Right renal cortex interstitium (tissue), 3 donors: Measurements from ENCODE around the gene UPK1A. TPM values are rescaled to one million over a fixed set of nuclear protein-coding genes. Genes with fewer than 3 reads are reported as not detected.
A peak's percentile ranks its signal among the peaks of the same experiment; 100 is the strongest.
"Not testable (repeated sequence)": the region's sequence is repeated elsewhere in the genome, so short reads cannot be mapped to it uniquely, and the experiment has no call there.

ENCODE experiments used
- DNase-seq, 3 donors: peaks; one replicate each; pipeline ENCODE4 v3.0.0-alpha.2; 2013; ENCODE audit warnings: low read depth in 3 of 3, low spot score in 2 of 3
- polyA plus RNA-seq, 3 donors: library from polyadenylated mRNA; unstranded; fragments of 120-200 nt; gene quantifications; one replicate each; pipeline ENCODE4 v1.2.1, GENCODE V29; 2013; ENCODE audit not compliant: insufficient read length in 3 of 3

UPK1A gene
- polyA plus RNA-seq, 3 donors, result 0.12 to 18.6 (median 13.4) TPM

GRCh38 chr19:35644206-35644986, 21.9 kb upstream of the UPK1A start:
- peak in 2 of 3 donors; percentile 40 to 66 for DNase-seq

GRCh38 chr19:35644987-35645679, 21.2 kb upstream of the UPK1A start:
- peak in 1 of 3 donors; percentile 14 for DNase-seq

- DNase-seq, result no peak
Observed at GRCh38 chr19:35645680-35646511, 20.4 kb upstream of the UPK1A start.

- peak; percentile 84 to 95 (median 85) for DNase-seq
Observed at GRCh38 chr19:35648017-35648961, 18.0 kb upstream of the UPK1A start, which contains the start of gene COX6B1. Gene COX6B1 (plus strand): TSS chr19:35648323. CDS start chr19:35651244, 2,921 bp downstream.

- DNase-seq, result no peak
Observed at GRCh38 chr19:35650581-35650980, 15.7 kb upstream of the UPK1A start.

- not testable (repeated sequence) for DNase-seq
Observed at GRCh38 chr19:35654828-35655227, 11.5 kb upstream of the UPK1A start.

GRCh38 chr19:35655600-35655999, 10.7 kb upstream of the UPK1A start:
- DNase-seq, result no peak

- no peak for DNase-seq
Observed at GRCh38 chr19:35656700-35657099, 9.6 kb upstream of the UPK1A start.

- no peak for DNase-seq
Observed at GRCh38 chr19:35657904-35658700, 8.2 kb upstream of the UPK1A start.

- no peak for DNase-seq
Observed at GRCh38 chr19:35661995-35662340, 4.3 kb upstream of the UPK1A start.

GRCh38 chr19:35663981-35664380, 2.3 kb upstream of the UPK1A start:
- DNase-seq, result no peak

- DNase-seq, result no peak
Observed at GRCh38 chr19:35665157-35665556, 1.2 kb upstream of the UPK1A start.

- DNase-seq, result no peak
Observed at GRCh38 chr19:35665604-35666003, 713 bp upstream of the UPK1A start.

GRCh38 chr19:35669566-35669965, 3.2 kb downstream of the UPK1A start:
- DNase-seq, result no peak

GRCh38 chr19:35669974-35670373, 3.7 kb downstream of the UPK1A start:
- no peak for DNase-seq

GRCh38 chr19:35670686-35671085, 4.4 kb downstream of the UPK1A start:
- DNase-seq, result no peak

- no peak for DNase-seq
Observed at GRCh38 chr19:35671818-35672217, 5.5 kb downstream of the UPK1A start.

GRCh38 chr19:35673121-35673804, 6.9 kb downstream of the UPK1A start:
- no peak for DNase-seq
